Dendritic cell treated with granulocyte-macrophage colony-stimulating factor and Interleukin-4, amounts not matched to agents 40 ng/mL and 50 ng/mL, for 4 days (primary cell): ENCODE measurements around the gene KLHL3.
"Not testable (repeated sequence)": the region's sequence is repeated elsewhere in the genome, so short reads cannot be mapped to it uniquely, and the experiment has no call there.

Source experiments
- H3K27ac Mint-ChIP-seq: one replicate; pipeline ENCODE4 v1.8.0; 2022; ENCODE audit warnings: mild to moderate bottlenecking, mixed read lengths
- H3K27me3 Mint-ChIP-seq: one replicate; pipeline ENCODE4 v1.8.0; 2022; ENCODE audit warnings: mild to moderate bottlenecking, mixed read lengths
- H3K36me3 Mint-ChIP-seq: one replicate; pipeline ENCODE4 v1.8.0; 2022; ENCODE audit warnings: low read depth, mixed read lengths
- H3K4me1 Mint-ChIP-seq: one replicate; pipeline ENCODE4 v1.8.0; 2022; ENCODE audit warnings: low read depth, mixed read lengths
- H3K4me3 Mint-ChIP-seq: one replicate; pipeline ENCODE4 v1.8.0; 2022; ENCODE audit warnings: mild to moderate bottlenecking, moderate library complexity, mixed read lengths
- H3K9me3 Mint-ChIP-seq: one replicate; pipeline ENCODE4 v1.8.0; 2022; ENCODE audit warnings: mixed read lengths
- intact Hi-C: fragments of 100-400 bp; cut with micrococcal nuclease; formaldehyde crosslinking; loops from one replicate; pipeline ENCODE4 v1.15.0; 2022

Gene KLHL3, protein sequence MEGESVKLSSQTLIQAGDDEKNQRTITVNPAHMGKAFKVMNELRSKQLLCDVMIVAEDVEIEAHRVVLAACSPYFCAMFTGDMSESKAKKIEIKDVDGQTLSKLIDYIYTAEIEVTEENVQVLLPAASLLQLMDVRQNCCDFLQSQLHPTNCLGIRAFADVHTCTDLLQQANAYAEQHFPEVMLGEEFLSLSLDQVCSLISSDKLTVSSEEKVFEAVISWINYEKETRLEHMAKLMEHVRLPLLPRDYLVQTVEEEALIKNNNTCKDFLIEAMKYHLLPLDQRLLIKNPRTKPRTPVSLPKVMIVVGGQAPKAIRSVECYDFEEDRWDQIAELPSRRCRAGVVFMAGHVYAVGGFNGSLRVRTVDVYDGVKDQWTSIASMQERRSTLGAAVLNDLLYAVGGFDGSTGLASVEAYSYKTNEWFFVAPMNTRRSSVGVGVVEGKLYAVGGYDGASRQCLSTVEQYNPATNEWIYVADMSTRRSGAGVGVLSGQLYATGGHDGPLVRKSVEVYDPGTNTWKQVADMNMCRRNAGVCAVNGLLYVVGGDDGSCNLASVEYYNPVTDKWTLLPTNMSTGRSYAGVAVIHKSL

DNA sequence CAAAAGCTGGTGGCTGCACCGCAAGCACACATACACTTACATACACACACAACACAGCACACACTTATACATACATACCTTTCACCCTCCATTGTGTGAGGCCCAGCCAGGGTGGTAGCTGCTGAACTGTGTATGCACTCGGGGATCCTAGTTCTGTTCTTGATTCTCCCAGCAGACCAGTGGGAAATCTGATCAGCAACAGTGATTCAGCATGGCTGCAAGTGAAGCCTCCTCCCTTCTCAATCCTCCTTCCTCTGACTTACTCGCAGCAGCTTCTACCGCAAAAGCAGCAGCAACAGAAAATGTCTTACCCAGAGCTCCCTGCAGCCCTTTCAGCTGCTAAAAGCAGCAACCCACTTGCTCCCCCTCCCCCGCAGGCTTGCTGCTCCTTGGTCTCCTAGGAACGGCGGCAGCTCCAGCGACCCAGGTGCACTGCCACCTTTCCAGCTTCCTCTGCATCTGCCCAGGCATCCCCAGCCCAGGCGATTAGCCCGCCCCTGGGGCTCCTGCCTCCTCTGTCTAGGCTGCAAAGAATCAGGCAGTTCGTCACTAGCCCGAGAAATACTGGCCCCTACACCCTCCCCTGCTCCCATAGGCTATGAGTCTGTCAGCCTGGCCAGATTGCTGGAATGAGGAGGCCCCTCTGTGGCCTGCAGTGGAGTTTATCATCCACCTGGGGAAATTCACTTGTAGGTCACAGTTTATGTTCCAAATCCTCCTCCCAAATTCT, at the start of gene KLHL3:
Gene KLHL3, minus strand, starts transcription at position 535 of the 730 bp plus-strand sequence. Its CDS starts 443 bp downstream, at position 92.
- H3K27me3 Mint-ChIP-seq: peaks cover 9% of the 10 kb centered on the region
- intact Hi-C loops: no loop called here
- no peaks in the 10 kb centered on the region for H3K9me3 Mint-ChIP-seq
- no peaks in the 10 kb centered on the region for H3K4me1 Mint-ChIP-seq
- H3K27ac Mint-ChIP-seq: no peak within 1 kb of the TSS
- no peak within 1 kb of the TSS for H3K4me3 Mint-ChIP-seq
- H3K36me3 Mint-ChIP-seq: no peaks in the 10 kb centered on the region

DNA sequence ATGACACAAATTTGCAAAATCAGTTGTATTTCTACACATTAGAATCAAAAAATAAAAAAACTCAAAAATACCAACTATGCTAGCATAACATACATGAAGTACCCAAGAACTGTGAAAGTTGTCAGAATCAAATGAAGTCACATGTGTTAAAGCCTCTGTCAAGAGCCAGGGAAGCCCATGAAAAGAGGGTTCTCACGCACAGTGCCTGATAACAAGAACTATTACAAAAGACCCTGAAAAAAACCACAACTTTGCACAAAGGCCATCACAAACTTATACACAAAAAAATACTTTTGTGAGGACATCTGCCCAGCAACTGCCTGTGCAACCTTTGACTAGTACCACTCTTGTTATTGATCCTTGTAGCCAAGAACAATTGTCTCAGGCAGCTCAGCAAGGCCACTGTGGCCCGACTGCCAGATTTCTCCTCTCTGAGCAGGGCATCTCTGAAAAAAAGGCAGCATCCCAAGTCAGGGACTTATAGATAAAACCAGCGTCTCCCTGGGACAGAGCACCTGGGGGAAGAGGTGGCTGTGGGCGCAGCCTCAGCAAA, 47.2 kb upstream of the KLHL3 start:
- no peaks in the 10 kb centered on the region for H3K4me1 Mint-ChIP-seq
- H3K9me3 Mint-ChIP-seq: no peaks in the 10 kb centered on the region
- H3K27ac Mint-ChIP-seq: no peak overlapping the region
- H3K4me3 Mint-ChIP-seq: no peak overlapping the region
- no peaks in the 10 kb centered on the region for H3K27me3 Mint-ChIP-seq
- intact Hi-C loops: no loop called here
- H3K36me3 Mint-ChIP-seq: no peaks in the 10 kb centered on the region

DNA sequence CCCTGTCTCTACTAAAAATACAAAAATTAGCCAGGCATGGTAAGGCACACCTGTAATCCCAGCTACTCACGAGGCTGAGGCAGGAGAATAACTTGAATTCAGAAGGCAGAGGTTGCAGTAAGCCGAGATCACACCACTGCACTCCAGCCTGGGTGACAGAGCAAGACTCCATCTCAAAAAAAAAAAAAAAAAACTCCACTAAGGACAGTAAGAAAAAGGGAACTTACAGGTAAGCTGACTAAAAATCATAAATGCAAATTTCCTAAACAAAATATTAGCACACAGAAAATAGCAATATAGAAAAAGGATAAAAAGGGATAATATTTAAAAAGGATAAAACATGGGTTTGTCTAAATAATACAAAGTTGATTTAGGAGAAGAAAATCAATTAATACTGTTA, 46.2 kb upstream of the KLHL3 start:
- Mint-ChIP-seq H3K27me3 (no peaks in the 10 kb centered on the region), H3K36me3 (no peaks in the 10 kb centered on the region), H3K27ac (no peak overlapping the region), H3K4me3 (no peak overlapping the region), H3K9me3 (no peaks in the 10 kb centered on the region), H3K4me1 (no peaks in the 10 kb centered on the region)
- intact Hi-C loops: no loop called here

DNA sequence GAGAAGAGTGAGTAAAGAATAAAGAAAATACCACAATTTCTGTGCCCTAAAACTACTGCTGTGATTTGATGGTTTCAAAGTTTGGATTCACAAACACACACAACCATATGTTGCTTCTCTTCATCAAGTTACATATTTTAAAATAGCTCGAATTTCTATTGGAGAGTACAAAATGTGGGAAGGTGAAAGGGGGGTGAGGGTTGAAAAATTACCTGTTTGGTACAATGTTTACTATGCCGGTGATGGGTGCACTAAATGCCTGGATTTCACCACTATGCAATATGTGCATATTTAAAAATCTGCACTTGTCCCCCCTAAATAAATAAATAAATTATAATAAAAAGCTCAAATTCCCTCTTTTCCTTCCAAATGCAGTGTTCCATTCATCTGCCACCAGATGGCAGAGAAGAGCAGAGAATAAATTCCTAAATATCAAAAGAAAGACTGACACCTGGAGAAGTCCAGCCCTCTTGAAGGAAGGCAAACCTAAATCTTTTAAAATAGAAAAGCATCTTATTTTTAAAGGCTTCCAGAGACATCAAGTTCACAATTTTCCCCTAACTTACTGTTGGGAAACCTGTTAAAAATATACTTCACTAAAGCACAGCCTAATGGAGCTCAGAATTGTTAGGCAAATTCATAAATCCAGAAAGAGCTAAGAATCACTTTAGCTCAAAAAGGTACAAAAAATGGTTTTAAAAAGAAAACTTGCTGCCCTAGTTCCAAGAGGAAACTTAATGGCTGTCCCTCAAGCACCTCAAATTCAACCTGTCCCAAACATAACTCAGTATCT, 43.1 kb upstream of the KLHL3 start:
- intact Hi-C loops: loop anchor here (5.0 kb wide), 1 partner anchor 353 kb away; no protein-coding TSS in a partner anchor
- Mint-ChIP-seq H3K9me3 (no peaks in the 10 kb centered on the region), H3K36me3 (no peaks in the 10 kb centered on the region), H3K4me1 (no peaks in the 10 kb centered on the region), H3K4me3 (no peak overlapping the region), H3K27me3 (no peaks in the 10 kb centered on the region), H3K27ac (no peak overlapping the region)

DNA sequence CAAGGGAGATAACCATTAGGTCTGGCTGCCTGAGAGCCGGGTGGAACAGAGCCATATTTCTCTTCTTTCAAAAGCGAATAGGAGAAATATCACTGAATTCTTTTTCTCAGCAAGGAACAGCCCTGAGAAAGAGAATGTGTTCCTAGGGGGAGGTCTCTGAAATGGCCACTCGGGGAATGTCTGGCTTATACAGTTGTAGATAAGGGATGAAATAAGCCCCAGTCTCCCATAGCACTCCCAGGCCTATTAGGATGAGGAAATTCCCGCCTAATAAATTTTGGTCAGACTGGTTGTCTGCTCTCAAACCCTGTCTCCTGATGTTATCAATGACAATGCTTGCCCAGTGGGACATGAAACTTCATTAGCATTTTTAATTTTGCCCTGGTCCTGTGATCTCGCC, 32.0 kb upstream of the KLHL3 start:
- intact Hi-C loops, H3K27ac Mint-ChIP-seq, H3K27me3 Mint-ChIP-seq, H3K4me3 Mint-ChIP-seq, H3K36me3 Mint-ChIP-seq, H3K4me1 Mint-ChIP-seq: not testable (repeated sequence)
- peaks cover 36% of the 10 kb centered on the region for H3K9me3 Mint-ChIP-seq

DNA sequence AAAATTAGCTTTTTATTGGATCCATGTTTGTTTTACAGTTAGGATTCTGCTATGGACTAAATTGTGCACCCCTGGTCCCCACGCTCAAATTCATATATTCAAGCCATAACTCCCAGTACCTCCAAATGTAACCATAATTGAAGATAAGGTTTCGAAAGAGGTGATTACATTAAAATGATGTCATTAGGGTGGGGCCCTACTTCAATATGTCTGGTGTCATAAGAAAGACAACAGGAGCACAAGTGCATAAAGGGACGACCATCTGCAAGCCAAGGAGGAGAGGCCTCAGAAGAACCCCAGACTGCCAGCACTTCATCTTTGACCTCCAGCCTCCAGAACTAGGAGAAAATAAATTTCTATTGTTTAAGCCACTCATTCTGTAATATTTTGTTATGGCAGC, 25.7 kb upstream of the KLHL3 start:
- no peaks in the 10 kb centered on the region for H3K36me3 Mint-ChIP-seq
- no peaks in the 10 kb centered on the region for H3K4me1 Mint-ChIP-seq
- intact Hi-C loops: no loop called here
- peaks cover 2% of the 10 kb centered on the region for H3K27me3 Mint-ChIP-seq
- peaks cover 5% of the 10 kb centered on the region for H3K9me3 Mint-ChIP-seq
- H3K4me3 Mint-ChIP-seq: no peak overlapping the region
- no peak overlapping the region for H3K27ac Mint-ChIP-seq

DNA sequence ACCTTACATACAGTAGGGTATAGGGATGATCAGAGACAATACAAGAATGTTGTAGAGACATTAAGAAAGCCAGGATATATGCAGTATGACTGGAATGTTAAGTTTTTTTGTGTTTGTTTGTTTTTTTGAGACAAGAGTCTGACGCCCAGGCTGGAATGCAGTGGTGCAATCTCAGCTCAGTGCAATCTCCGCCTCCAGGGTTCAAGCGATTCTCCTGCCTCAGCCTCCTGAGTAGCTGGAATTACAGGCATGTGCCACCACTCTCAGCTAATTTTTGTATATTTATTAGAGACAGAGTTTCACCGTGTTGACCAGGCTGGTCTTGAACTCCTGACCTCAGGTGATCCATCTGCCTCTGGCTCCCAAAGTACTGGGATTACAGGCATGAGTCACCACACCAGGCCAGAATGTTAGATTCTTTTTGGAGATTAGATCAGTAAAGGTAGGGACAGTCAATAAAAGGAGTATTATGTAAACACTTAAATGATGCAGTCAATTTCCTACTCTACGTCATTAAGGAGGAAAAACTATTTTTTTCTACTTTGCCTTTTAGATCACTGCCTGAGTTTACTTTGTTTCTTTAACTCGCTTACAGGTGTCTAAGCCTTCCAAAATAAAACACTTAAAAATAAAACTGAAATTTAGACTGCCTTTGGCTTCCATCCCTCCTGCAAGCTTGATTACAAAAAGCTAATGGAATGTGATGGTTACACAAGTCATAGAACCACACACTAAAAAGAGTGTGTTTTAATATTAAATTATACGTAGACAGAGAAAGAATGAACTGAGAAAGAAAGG, 25.0 kb upstream of the KLHL3 start:
- Mint-ChIP-seq H3K27ac (no peak overlapping the region), H3K4me1 (no peaks in the 10 kb centered on the region), H3K9me3 (no peaks in the 10 kb centered on the region), H3K27me3 (no peaks in the 10 kb centered on the region), H3K36me3 (no peaks in the 10 kb centered on the region), H3K4me3 (no peak overlapping the region)
- intact Hi-C loops: no loop called here

DNA sequence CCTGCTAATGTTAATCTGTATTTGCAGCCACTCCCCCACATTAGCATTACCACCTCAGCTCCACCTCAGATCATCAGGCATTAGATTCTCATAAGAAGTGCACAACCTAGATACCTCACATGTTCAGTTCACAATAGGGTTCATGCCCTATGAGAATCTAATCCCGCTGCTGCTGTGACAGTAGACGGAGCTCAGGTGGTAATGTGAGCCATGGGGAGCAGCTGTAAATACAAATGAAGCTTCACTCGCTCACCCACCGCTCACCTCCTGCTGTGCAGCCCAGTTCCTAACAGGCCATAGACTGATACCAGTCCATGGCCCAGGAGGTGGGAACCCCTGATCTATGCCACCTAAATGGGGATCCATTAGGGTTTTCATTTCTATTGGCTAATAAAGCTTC, 24.4 kb upstream of the KLHL3 start:
- Mint-ChIP-seq H3K9me3 (no peaks in the 10 kb centered on the region), H3K27me3 (no peaks in the 10 kb centered on the region), H3K27ac (no peak overlapping the region), H3K4me3 (no peak overlapping the region), H3K4me1 (peaks cover 1% of the 10 kb centered on the region), H3K36me3 (no peaks in the 10 kb centered on the region)
- intact Hi-C loops: no loop called here

DNA sequence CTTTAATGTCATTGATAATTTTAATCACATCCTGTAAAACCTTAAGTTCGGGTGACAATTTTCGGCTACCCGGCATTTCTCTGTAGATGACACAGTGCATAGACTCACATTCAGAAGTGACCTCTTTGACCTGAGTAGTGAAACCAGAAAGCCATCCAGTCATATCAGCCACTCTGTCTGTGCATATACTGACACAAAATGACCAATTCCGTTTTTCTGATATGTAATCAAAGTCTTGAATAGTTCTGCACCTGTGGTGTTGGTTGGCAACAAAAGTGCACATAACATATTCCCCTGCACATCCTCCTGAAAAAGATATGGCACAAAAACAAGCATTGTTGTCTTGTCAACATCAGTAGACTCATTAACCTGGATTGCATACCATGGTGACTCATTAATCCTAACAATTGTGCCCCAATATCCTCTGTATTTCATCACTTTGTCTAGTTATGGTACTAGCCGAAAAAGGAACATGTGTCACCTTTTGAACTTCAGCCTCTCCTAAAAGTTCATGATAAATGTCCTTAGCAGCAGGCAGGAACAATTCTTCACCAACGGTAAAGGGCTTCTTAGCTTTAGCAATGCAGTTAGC, 22.9 kb upstream of the KLHL3 start:
- H3K4me3 Mint-ChIP-seq: no peak overlapping the region
- intact Hi-C loops: no loop called here
- H3K36me3 Mint-ChIP-seq: peaks cover 10% of the 10 kb centered on the region
- peaks cover 7% of the 10 kb centered on the region for H3K4me1 Mint-ChIP-seq
- H3K27ac Mint-ChIP-seq: no peak overlapping the region
- H3K27me3 Mint-ChIP-seq: no peaks in the 10 kb centered on the region
- no peaks in the 10 kb centered on the region for H3K9me3 Mint-ChIP-seq

DNA sequence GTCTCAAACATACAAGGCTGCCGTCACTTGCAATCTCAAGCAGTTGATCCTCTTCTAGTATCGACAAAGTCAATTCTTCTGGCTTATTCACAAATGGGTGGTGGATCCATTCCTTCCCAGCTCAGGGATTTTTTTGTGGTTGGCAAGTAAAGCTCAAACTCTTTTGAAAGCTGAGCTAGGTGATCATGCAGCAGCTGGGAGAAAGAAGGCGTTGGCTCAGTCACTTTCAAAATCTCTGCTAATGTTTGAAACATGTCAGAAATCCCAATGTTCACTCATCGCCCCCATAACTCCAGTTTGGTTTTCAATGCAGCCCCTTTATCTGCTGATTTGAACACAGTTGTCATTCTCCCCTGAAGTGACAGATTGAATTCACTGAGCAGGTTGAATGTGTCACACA, 22.2 kb upstream of the KLHL3 start:
- Mint-ChIP-seq H3K9me3 (no peaks in the 10 kb centered on the region), H3K27ac (no peak overlapping the region), H3K27me3 (no peaks in the 10 kb centered on the region), H3K4me1 (peaks cover 7% of the 10 kb centered on the region), H3K4me3 (no peak overlapping the region), H3K36me3 (peaks cover 17% of the 10 kb centered on the region)
- intact Hi-C loops: no loop called here

DNA sequence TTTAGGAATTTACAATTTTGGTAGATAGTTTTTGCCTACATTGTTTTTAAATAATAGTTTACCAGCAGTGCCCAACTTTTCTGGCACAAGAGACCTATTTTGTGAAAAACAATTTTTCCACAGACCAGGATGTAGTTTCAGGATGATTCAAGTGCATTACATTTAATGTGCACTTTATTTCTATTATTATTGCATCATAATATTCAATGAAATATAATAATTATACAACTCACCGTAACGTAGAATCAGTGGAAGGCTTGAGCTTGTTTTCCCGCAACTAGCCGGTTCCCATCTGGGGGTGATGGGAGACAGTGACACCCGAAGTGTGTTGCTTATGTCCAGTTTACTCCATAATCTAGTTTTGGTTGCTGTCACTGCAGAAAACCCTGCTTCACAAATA, 21.7 kb upstream of the KLHL3 start:
- Mint-ChIP-seq H3K9me3 (no peaks in the 10 kb centered on the region), H3K27ac (no peak overlapping the region), H3K4me3 (no peak overlapping the region), H3K4me1 (peaks cover 7% of the 10 kb centered on the region), H3K27me3 (no peaks in the 10 kb centered on the region), H3K36me3 (peaks cover 22% of the 10 kb centered on the region)
- intact Hi-C loops: no loop called here

DNA sequence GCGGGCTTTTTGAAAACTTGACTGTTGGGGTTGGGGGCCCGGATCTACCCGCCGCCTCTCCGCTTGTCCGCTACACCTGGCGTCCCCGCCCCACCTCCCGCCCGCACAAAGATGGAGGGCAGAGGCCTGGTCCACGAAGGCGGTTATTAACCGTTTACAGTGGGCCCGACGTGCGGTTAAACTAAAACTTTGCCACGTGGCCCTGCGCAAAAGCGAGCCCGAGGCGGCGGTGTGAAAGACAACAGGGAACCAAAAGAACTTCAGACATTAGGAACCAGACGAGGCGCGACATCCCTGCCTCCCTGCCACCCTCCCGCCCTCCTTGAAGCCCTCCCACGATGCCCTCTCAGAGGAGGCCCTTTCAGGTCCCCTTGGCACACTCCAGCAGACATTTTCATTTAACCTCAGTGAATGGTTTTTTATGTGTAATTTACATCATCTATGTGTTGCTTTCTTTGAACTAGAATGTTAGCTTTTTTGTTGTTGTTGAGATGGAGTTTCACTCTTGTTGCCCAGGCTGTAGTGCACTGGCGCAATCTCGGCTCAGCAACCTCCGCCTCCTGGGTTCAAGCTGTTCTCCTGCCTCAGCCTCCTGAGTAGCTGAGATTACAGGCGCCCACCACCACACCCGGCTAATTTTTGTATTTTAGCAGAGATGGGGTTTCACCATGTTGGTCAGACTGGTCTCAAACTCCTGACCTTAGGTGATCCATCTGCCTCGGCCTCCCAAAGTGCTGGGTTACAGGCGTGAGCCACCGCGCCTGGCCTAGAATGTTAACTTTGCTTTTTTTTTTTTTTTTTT, 19.3 kb upstream of the KLHL3 start:
- no peaks in the 10 kb centered on the region for H3K27me3 Mint-ChIP-seq
- peaks cover 42% of the 10 kb centered on the region for H3K36me3 Mint-ChIP-seq
- peaks cover 15% of the 10 kb centered on the region for H3K4me1 Mint-ChIP-seq
- peak overlapping the region; percentile 99 for H3K4me3 Mint-ChIP-seq
- intact Hi-C loops: loop anchor here (2.0 kb wide), 1 partner anchor 278 kb away; the partner anchor contains the start of gene FAM13B
- no peaks in the 10 kb centered on the region for H3K9me3 Mint-ChIP-seq
- peak overlapping the region; percentile 100 for H3K27ac Mint-ChIP-seq
